Sigmoid colon (tissue), 4 donors: ENCODE data around the gene SNX20.

Source experiments
- EP300 ChIP-seq, 4 donors: sonication (generic); formaldehyde crosslinking; IDR thresholded peaks; one replicate each; pipeline ENCODE4 v1.6.1; 2017; ENCODE audit warnings: antibody characterized with exemption in 4 of 4
- POLR2A ChIP-seq, 2 donors: fragments of 450-650 bp; IDR thresholded peaks; one replicate each; pipeline ENCODE4 v1.6.1; 2016; ENCODE audit warnings: antibody characterized with exemption in 2 of 2, mild to moderate bottlenecking in 2 of 2, moderate library complexity in 2 of 2
- TF ChIP-seq, protein P1 (sequence below), 4 experiments: fragments of 450-650 bp in 3 of 4; fragments of 200-600 bp in 1 of 4; IDR thresholded peaks; one replicate each; pipeline ENCODE4 v1.5.1; 2016 to 2019; ENCODE audit warnings: antibody characterized with exemption in 4 of 4, mild to moderate bottlenecking in 3 of 4, moderate library complexity in 2 of 4

DNA sequence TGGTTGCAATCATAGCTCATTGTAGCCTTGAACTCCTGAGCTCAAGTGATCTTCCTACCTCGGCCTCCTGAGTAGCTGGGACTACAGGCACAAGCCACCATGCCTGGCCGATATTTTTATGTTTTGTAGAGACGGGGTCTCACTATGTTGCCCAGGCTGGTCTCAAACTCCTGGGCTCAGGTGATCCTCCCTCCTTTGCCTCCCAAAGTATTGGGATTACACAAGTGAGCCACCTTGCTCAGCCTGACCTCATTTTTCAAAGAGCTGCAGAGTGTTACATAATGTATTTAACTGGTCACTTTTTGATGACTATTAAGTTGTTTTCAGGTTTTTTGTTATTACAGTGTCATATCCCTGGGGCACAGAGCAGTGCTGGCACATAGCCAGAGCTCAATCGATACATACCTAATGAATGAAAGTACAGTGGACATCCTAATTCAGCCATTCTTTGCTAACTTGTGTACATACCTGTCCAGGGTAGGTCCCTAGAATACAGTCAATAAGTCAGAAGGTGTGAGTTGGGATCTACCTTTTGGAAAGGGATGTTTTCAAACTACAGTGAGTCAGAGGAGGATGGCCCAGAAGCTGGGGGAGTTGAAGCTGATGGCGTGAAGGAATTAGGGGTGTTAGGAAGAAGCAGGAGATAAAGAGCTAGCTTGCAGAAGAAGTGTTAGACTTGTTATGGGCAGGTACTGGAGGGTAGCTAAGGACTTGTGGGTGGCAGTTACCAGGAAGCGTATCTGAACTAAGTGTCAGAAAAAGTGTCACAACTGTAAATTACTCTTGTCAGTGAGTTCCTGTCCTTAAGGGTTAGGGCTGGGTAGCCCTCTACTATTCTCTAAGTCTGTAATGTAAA is 40.7 kb upstream of the SNX20 start:
- TF ChIP-seq POLR2A (IDR thresholded peaks at IDR 0.05) (no peak), EP300 (IDR thresholded peaks at IDR 0.05) (no peak)
- TF ChIP-seq, protein P1, sequence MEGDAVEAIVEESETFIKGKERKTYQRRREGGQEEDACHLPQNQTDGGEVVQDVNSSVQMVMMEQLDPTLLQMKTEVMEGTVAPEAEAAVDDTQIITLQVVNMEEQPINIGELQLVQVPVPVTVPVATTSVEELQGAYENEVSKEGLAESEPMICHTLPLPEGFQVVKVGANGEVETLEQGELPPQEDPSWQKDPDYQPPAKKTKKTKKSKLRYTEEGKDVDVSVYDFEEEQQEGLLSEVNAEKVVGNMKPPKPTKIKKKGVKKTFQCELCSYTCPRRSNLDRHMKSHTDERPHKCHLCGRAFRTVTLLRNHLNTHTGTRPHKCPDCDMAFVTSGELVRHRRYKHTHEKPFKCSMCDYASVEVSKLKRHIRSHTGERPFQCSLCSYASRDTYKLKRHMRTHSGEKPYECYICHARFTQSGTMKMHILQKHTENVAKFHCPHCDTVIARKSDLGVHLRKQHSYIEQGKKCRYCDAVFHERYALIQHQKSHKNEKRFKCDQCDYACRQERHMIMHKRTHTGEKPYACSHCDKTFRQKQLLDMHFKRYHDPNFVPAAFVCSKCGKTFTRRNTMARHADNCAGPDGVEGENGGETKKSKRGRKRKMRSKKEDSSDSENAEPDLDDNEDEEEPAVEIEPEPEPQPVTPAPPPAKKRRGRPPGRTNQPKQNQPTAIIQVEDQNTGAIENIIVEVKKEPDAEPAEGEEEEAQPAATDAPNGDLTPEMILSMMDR (IDR thresholded peaks at IDR 0.05), result no peak
